Neuronal stem cell (in vitro differentiated cells): ENCODE results near the gene SPSB1.

Experiments
- DNase-seq: peaks from one replicate; pipeline ENCODE4 v3.0.0-alpha.2; 2013; ENCODE audit warnings: low spot score
- H2AFZ ChIP-seq: one replicate; pipeline ENCODE4 v1.6.1; 2013; ENCODE audit warnings: mild to moderate bottlenecking, low read length, inconsistent platforms
- H2AK5ac ChIP-seq: 2 replicates; pipeline ENCODE4 v1.6.1; 2013; ENCODE audit warnings: low read depth, mild to moderate bottlenecking, inconsistent platforms, low read length, moderate library complexity, mixed read lengths
- H2BK120ac ChIP-seq: 2 replicates; pipeline ENCODE4 v1.6.1; 2013; ENCODE audit warnings: low read depth, mild to moderate bottlenecking, inconsistent platforms, low read length, moderate library complexity, mixed read lengths
- H2BK12ac ChIP-seq: one replicate; pipeline ENCODE4 v1.6.1; 2013; ENCODE audit warnings: low read length, inconsistent platforms
- H2BK15ac ChIP-seq: 2 replicates; pipeline ENCODE4 v1.6.1; 2013; ENCODE audit warnings: mild to moderate bottlenecking, low read length, inconsistent platforms, mixed read lengths
- H2BK5ac ChIP-seq: one replicate; pipeline ENCODE4 v1.6.1; 2013; ENCODE audit warnings: inconsistent platforms, mild to moderate bottlenecking, low read length, moderate library complexity
- H3K14ac ChIP-seq: one replicate; pipeline ENCODE4 v1.6.1; 2013; ENCODE audit warnings: low read length, inconsistent platforms
- H3K18ac ChIP-seq: 2 replicates; pipeline ENCODE4 v1.6.1; 2013; ENCODE audit warnings: low read length, inconsistent platforms
- H3K23ac ChIP-seq: 2 replicates; pipeline ENCODE4 v1.6.1; 2013; ENCODE audit warnings: low read depth, mild to moderate bottlenecking, mixed read lengths, low read length, inconsistent platforms; ENCODE audit not compliant: poor library complexity
- H3K27ac ChIP-seq: replicated peaks from 3 replicates; pipeline ENCODE4 v1.5.1; 2013; ENCODE audit warnings: low read length, inconsistent platforms
- H3K27me3 ChIP-seq, 3 experiments: 2 replicates each; pipeline ENCODE4 v1.6.1; 2013; ENCODE audit warnings: low read length in 3 of 3, mild to moderate bottlenecking in 2 of 3, inconsistent platforms in 1 of 3, low read depth in 1 of 3, mixed read lengths in 1 of 3, moderate library complexity in 1 of 3; ENCODE audit not compliant: control insufficient read depth in 3 of 3, insufficient read depth in 3 of 3
- H3K36me3 ChIP-seq, 2 donors: replicated peaks in 1 of 2; 2 replicates each; pipeline ENCODE4 v1.6.1; 2013; ENCODE audit warnings: low read length in 2 of 2; ENCODE audit not compliant: control insufficient read depth in 2 of 2, insufficient read depth in 2 of 2
- H3K4ac ChIP-seq: 2 replicates; pipeline ENCODE4 v1.6.1; 2013; ENCODE audit warnings: inconsistent platforms, mild to moderate bottlenecking, low read length, moderate library complexity
- H3K4me1 ChIP-seq, 2 donors: 1 replicate in 1 of 2; 2 replicates in 1 of 2; pipeline ENCODE4 v1.6.1; 2013; ENCODE audit warnings: low read length in 2 of 2, low read depth in 1 of 2; ENCODE audit not compliant: control insufficient read depth in 2 of 2, insufficient read depth in 1 of 2
- H3K4me2 ChIP-seq: one replicate; pipeline ENCODE4 v1.6.1; 2013; ENCODE audit warnings: mild to moderate bottlenecking, low read length, inconsistent platforms; ENCODE audit not compliant: insufficient read depth, poor library complexity, severe bottlenecking
- H3K4me3 ChIP-seq, 2 donors: 2 replicates each; pipeline ENCODE4 v1.5.1; 2013; ENCODE audit warnings: low read length in 2 of 2, mild to moderate bottlenecking in 2 of 2, inconsistent platforms in 1 of 2, moderate library complexity in 1 of 2
- H3K79me1 ChIP-seq: one replicate; pipeline ENCODE4 v1.6.1; 2013; ENCODE audit warnings: low read depth, mild to moderate bottlenecking, inconsistent platforms, low read length, moderate library complexity
- H3K9ac ChIP-seq: one replicate; pipeline ENCODE4 v1.6.1; 2013; ENCODE audit warnings: mild to moderate bottlenecking, low read depth, low read length, inconsistent platforms; ENCODE audit not compliant: poor library complexity
- H3K9me3 ChIP-seq, 2 donors: replicated peaks in 1 of 2; 2 replicates each; pipeline versions ENCODE3 to v1.6.1; 2013; ENCODE audit warnings: low read length in 2 of 2, mild to moderate bottlenecking in 2 of 2, inconsistent platforms in 1 of 2, low read depth in 1 of 2, mixed read lengths in 1 of 2, moderate library complexity in 1 of 2; ENCODE audit not compliant: control insufficient read depth in 2 of 2, insufficient read depth in 1 of 2
- H4K8ac ChIP-seq: one replicate; pipeline ENCODE4 v1.6.1; 2013; ENCODE audit warnings: low read depth, mild to moderate bottlenecking, inconsistent platforms, low read length, moderate library complexity
- H4K91ac ChIP-seq: one replicate; pipeline ENCODE4 v1.6.1; 2013; ENCODE audit warnings: low read length, low read depth, mild to moderate bottlenecking, inconsistent platforms; ENCODE audit not compliant: poor library complexity
- WGBS, 2 donors: extraction: QIAGEN DNeasy Blood & Tissue Kit; methylation state at CpG; one replicate each; pipeline ENCODE4 v1.1.7; 2013; ENCODE audit warnings: missing lambda C conversion rate in 2 of 2, mixed read lengths in 1 of 2; ENCODE audit not compliant: insufficient read length in 2 of 2, insufficient replicate concordance in 1 of 2; ENCODE audit errors: extremely low coverage in 2 of 2; 5-methylcytosine and 5-hydroxymethylcytosine counted together

Gene SPSB1

GRCh38 chr1:9282696-9282955 lies 10.1 kb upstream of the SPSB1 start:
- H3K79me1 ChIP-seq, result no peaks in the 10 kb centered on the region

GRCh38 chr1:9284061-9284460 lies 8.6 kb upstream of the SPSB1 start:
- no peak overlapping the region for H3K27ac ChIP-seq
- peaks cover 0 to 27% (median 0%) of the 10 kb centered on the region in 3 experiments for H3K27me3 ChIP-seq
- H4K8ac ChIP-seq, result no peak overlapping the region
- H3K4ac ChIP-seq, result no peak overlapping the region
- no peak overlapping the region for H3K4me2 ChIP-seq
- H3K79me1 ChIP-seq, result no peaks in the 10 kb centered on the region
- H3K36me3 ChIP-seq, result no peaks in the 10 kb centered on the region
- no peak overlapping the region for H2BK15ac ChIP-seq
- H3K4me3 ChIP-seq, result no peak overlapping the region
- H2AK5ac ChIP-seq, result no peak overlapping the region
- H4K91ac ChIP-seq, result no peak overlapping the region
- no peak overlapping the region for H2BK120ac ChIP-seq
- H3K4me1 ChIP-seq, result peaks cover 6 to 9% of the 10 kb centered on the region in 2 donors
- peaks cover 7 to 12% of the 10 kb centered on the region in 2 donors for H3K9me3 ChIP-seq
- no peak overlapping the region for H3K18ac ChIP-seq
- no peak for DNase-seq
- 100% methylated on average over 1 of the region's 2 CpGs; no CpG with 5 or more reads in 1 of the 2 donors for WGBS, 2 donors
- H2BK12ac ChIP-seq, result no peak overlapping the region
- H3K14ac ChIP-seq, result no peak overlapping the region
- H2BK5ac ChIP-seq, result no peak overlapping the region
- no peak overlapping the region for H2AFZ ChIP-seq
- H3K23ac ChIP-seq, result no peak overlapping the region
- H3K9ac ChIP-seq, result no peak overlapping the region

More at GRCh38 chr1:9282696-9282955, 10.1 kb upstream of the SPSB1 start:
- Histone ChIP-seq H2BK120ac (no peak overlapping the region), H3K18ac (no peak overlapping the region), H4K8ac (no peak overlapping the region), H4K91ac (no peak overlapping the region), H3K27me3 (peaks cover 0 to 31% (median 0%) of the 10 kb centered on the region in 3 experiments), H3K9me3 (peaks cover 0 to 3% of the 10 kb centered on the region in 2 donors), H3K4me1 (peaks cover 6 to 12% of the 10 kb centered on the region in 2 donors), H2BK15ac (no peak overlapping the region), H2AK5ac (peak overlapping the region; percentile 72), H2AFZ (no peak overlapping the region), H3K4me2 (no peak overlapping the region), H3K9ac (no peak overlapping the region), H3K4ac (no peak overlapping the region), H2BK12ac (no peak overlapping the region), H3K36me3 (no peaks in the 10 kb centered on the region), H3K14ac (no peak overlapping the region), H2BK5ac (no peak overlapping the region), H3K4me3 (no peak overlapping the region), H3K23ac (no peak overlapping the region), H3K27ac (no peak overlapping the region)
- WGBS, 2 donors, result no CpG with 5 or more reads among the region's 4 CpGs
- no peak for DNase-seq

GRCh38 chr1:9286556-9286955 lies 6.1 kb upstream of the SPSB1 start:
- H2AFZ ChIP-seq, result no peak overlapping the region
- H3K14ac ChIP-seq, result no peak overlapping the region
- no peak overlapping the region for H2BK12ac ChIP-seq
- H3K36me3 ChIP-seq, result no peaks in the 10 kb centered on the region
- H2BK15ac ChIP-seq, result no peak overlapping the region
- no peak for DNase-seq
- H4K91ac ChIP-seq, result no peak overlapping the region
- no peak overlapping the region for H3K4me2 ChIP-seq
- no peak overlapping the region for H2BK5ac ChIP-seq
- H3K4ac ChIP-seq, result no peak overlapping the region
- peaks cover 0 to 4% of the 10 kb centered on the region in 2 donors for H3K4me1 ChIP-seq
- peaks cover 0 to 11% (median 2%) of the 10 kb centered on the region in 3 experiments for H3K27me3 ChIP-seq
- H3K9me3 ChIP-seq, result peaks cover 5 to 13% of the 10 kb centered on the region in 2 donors
- H2BK120ac ChIP-seq, result no peak overlapping the region
- H4K8ac ChIP-seq, result no peak overlapping the region
- no peak overlapping the region for H3K23ac ChIP-seq
- no peak overlapping the region for H3K18ac ChIP-seq
- H2AK5ac ChIP-seq, result no peak overlapping the region
- WGBS, 2 donors, result no CpG with 5 or more reads among the region's 6 CpGs
- no peak overlapping the region for H3K4me3 ChIP-seq
- H3K9ac ChIP-seq, result no peak overlapping the region
- H3K27ac ChIP-seq, result no peak overlapping the region
- H3K79me1 ChIP-seq, result no peaks in the 10 kb centered on the region

GRCh38 chr1:9289090-9289534 lies 3.6 kb upstream of the SPSB1 start:
- no peak overlapping the region for H2BK5ac ChIP-seq
- H3K14ac ChIP-seq, result no peak overlapping the region
- H2BK120ac ChIP-seq, result no peak overlapping the region
- no peak overlapping the region for H3K4me2 ChIP-seq
- no peak overlapping the region for H2AK5ac ChIP-seq
- no peak overlapping the region for H3K27ac ChIP-seq
- peaks cover 4 to 8% of the 10 kb centered on the region in 2 donors for H3K4me1 ChIP-seq
- H3K4ac ChIP-seq, result no peak overlapping the region
- H2BK12ac ChIP-seq, result no peak overlapping the region
- peak; percentile 58 for DNase-seq
- H2BK15ac ChIP-seq, result no peak overlapping the region
- no CpG with 5 or more reads among the region's 6 CpGs for WGBS, 2 donors
- H3K23ac ChIP-seq, result no peak overlapping the region
- H3K18ac ChIP-seq, result no peak overlapping the region
- H3K79me1 ChIP-seq, result peaks cover 5% of the 10 kb centered on the region
- no peak overlapping the region for H4K91ac ChIP-seq
- H3K27me3 ChIP-seq, result peaks cover 0 to 20% (median 12%) of the 10 kb centered on the region in 3 experiments
- no peak overlapping the region for H3K9ac ChIP-seq
- no peaks in the 10 kb centered on the region for H3K36me3 ChIP-seq
- peaks cover 4 to 13% of the 10 kb centered on the region in 2 donors for H3K9me3 ChIP-seq
- H2AFZ ChIP-seq, result no peak overlapping the region
- no peak overlapping the region for H3K4me3 ChIP-seq
- no peak overlapping the region for H4K8ac ChIP-seq
